Lower leg skin (tissue), 4 donors: Measurements from ENCODE around the gene NTM. TPM values are rescaled to one million over a fixed set of nuclear protein-coding genes. Genes with fewer than 3 reads are reported as not detected.

Experiments
- DNase-seq, 2 donors: peaks; one replicate each; pipeline ENCODE4 v3.0.0-alpha.2; 2019; ENCODE audit warnings: low spot score in 2 of 2
- H3K4me3 ChIP-seq: fragments of 200-600 bp; sonication (generic); 2 replicates; pipeline ENCODE4 v1.5.1; 2017; ENCODE audit warnings: mild to moderate bottlenecking, low read depth; ENCODE audit not compliant: poor library complexity, severe bottlenecking
- CTCF ChIP-seq, 3 donors: fragments of 450-650 bp; IDR thresholded peaks; one replicate each; pipeline ENCODE4 v1.5.1; 2016; ENCODE audit warnings: antibody characterized with exemption in 3 of 3, mild to moderate bottlenecking in 3 of 3, moderate library complexity in 2 of 3
- POLR2A ChIP-seq, 2 donors: fragments of 450-650 bp; IDR thresholded peaks; one replicate each; pipeline ENCODE4 v1.6.1; 2016 to 2017; ENCODE audit warnings: antibody characterized with exemption in 2 of 2, mild to moderate bottlenecking in 1 of 2, moderate library complexity in 1 of 2
- WGBS, 2 donors: methylation state at CpG; one replicate each; pipeline ENCODE4 v1.1.5; 2018; 5-methylcytosine and 5-hydroxymethylcytosine counted together
- intact Hi-C: fragments of 100-400 bp; cut with DNase I; formaldehyde crosslinking; loops from one replicate; pipeline ENCODE4 v1.15.0; 2023; ENCODE audit warnings: low total_unique reads
- total RNA-seq, 4 donors: library from RNA; depleted of rRNA; stranded (reverse); fragments of >200 nt; gene quantifications; one replicate each; pipeline ENCODE4 v1.1.0, GENCODE V29; 2016

NTM gene
- total RNA-seq, 4 donors from 2014 or later = 2.8 to 5.7 (median 4.9) TPM

GRCh38 chr11:132039521-132039920 is 669.1 kb downstream of the NTM start:
- intact Hi-C loops = no loop called here
- no peak for DNase-seq
- TF ChIP-seq CTCF (IDR thresholded peaks at IDR 0.05) = no peak
- no peak for TF ChIP-seq POLR2A (IDR thresholded peaks at IDR 0.05)
- no peak overlapping the region for H3K4me3 ChIP-seq
- WGBS, 2 donors = 90 to 91% methylated on average over 7 of the region's 7 CpGs

GRCh38 chr11:132042296-132042695 is 671.9 kb downstream of the NTM start:
- 79 to 88% methylated on average over 2 of the region's 2 CpGs for WGBS, 2 donors
- intact Hi-C loops = no loop called here
- DNase-seq = no peak

GRCh38 chr11:132043714-132044113 is 673.3 kb downstream of the NTM start:
- intact Hi-C loops = no loop called here
- TF ChIP-seq POLR2A (IDR thresholded peaks at IDR 0.05) (no peak), CTCF (IDR thresholded peaks at IDR 0.05) (no peak)

More at GRCh38 chr11:132042296-132042695, 671.9 kb downstream of the NTM start:
- TF ChIP-seq CTCF (IDR thresholded peaks at IDR 0.05) = no peak
- TF ChIP-seq POLR2A (IDR thresholded peaks at IDR 0.05) = no peak
- no peak overlapping the region for H3K4me3 ChIP-seq

GRCh38 chr11:132045107-132045506 is 674.7 kb downstream of the NTM start:
- TF ChIP-seq CTCF (IDR thresholded peaks at IDR 0.05) (no peak), POLR2A (IDR thresholded peaks at IDR 0.05) (no peak)
- intact Hi-C loops = no loop called here

More at GRCh38 chr11:132043714-132044113, 673.3 kb downstream of the NTM start:
- H3K4me3 ChIP-seq = no peak overlapping the region
- DNase-seq = no peak
- 91 to 93% methylated on average over 1 of the region's 1 CpG for WGBS, 2 donors

GRCh38 chr11:132046288-132046865 is 676.0 kb downstream of the NTM start:
- 45 to 75% methylated on average over 2 of the region's 2 CpGs for WGBS, 2 donors
- no peak for DNase-seq
- intact Hi-C loops = no loop called here
- no peak overlapping the region for H3K4me3 ChIP-seq
- no peak for TF ChIP-seq POLR2A (IDR thresholded peaks at IDR 0.05)
- no peak for TF ChIP-seq CTCF (IDR thresholded peaks at IDR 0.05)

More at GRCh38 chr11:132045107-132045506, 674.7 kb downstream of the NTM start:
- 86 to 88% methylated on average over 3 of the region's 3 CpGs for WGBS, 2 donors
- no peak for DNase-seq
- H3K4me3 ChIP-seq = no peak overlapping the region

GRCh38 chr11:132047167-132047566 is 676.8 kb downstream of the NTM start:
- no peak for DNase-seq
- intact Hi-C loops = no loop called here
- no peak overlapping the region for H3K4me3 ChIP-seq
- TF ChIP-seq POLR2A (IDR thresholded peaks at IDR 0.05) (no peak), CTCF (IDR thresholded peaks at IDR 0.05) (no peak)
